GM21367 (cell line): ENCODE data around the gene ZNF670.

ENCODE experiments used
- ATAC-seq: cut with Tn5 transposase; IDR thresholded peaks from one replicate; pipeline ENCODE4 v1.9.1; 2021; ENCODE audit not compliant: unreplicated experiment

The ZNF670 gene

GRCh38 chr1:247104965-247105364 is 26.4 kb upstream of the ZNF670 start:
- no peak for ATAC-seq

- peak; percentile 100 for ATAC-seq
These were observed 25.4 kb upstream of the ZNF670 start, which contains the start of gene ZNF669 for GRCh38 chr1:247103859-247104591. TSS of gene ZNF669 (minus strand) at chr1:247104356. CDS start at chr1:247104199, 157 bp downstream.

GRCh38 chr1:247102381-247102780 is 23.8 kb upstream of the ZNF670 start:
- ATAC-seq = no peak

- no peak for ATAC-seq
These were observed 22.2 kb upstream of the ZNF670 start for GRCh38 chr1:247100676-247101279.

- no peak for ATAC-seq
These were observed 18.3 kb upstream of the ZNF670 start for GRCh38 chr1:247096958-247097357.

GRCh38 chr1:247096544-247096943 is 17.9 kb upstream of the ZNF670 start:
- no peak for ATAC-seq

- no peak for ATAC-seq
These were observed 17.5 kb upstream of the ZNF670 start for GRCh38 chr1:247096112-247096511.

- ATAC-seq = no peak
These were observed 11.8 kb upstream of the ZNF670 start for GRCh38 chr1:247090455-247090854.

GRCh38 chr1:247089616-247090375 is 11.2 kb upstream of the ZNF670 start:
- no peak for ATAC-seq

GRCh38 chr1:247088967-247089366 is 10.4 kb upstream of the ZNF670 start:
- no peak for ATAC-seq

- ATAC-seq = no peak
These were observed 8.6 kb upstream of the ZNF670 start for GRCh38 chr1:247087256-247087655.

- ATAC-seq = no peak
These were observed 6.7 kb upstream of the ZNF670 start for GRCh38 chr1:247085310-247085709.

GRCh38 chr1:247084771-247085170 is 6.2 kb upstream of the ZNF670 start:
- ATAC-seq = no peak

- ATAC-seq = no peak
These were observed 697 bp upstream of the ZNF670 start for GRCh38 chr1:247079141-247079874.

GRCh38 chr1:247077876-247078257 is 744 bp downstream of the ZNF670 start:
- ATAC-seq = peak; percentile 8

- ATAC-seq = no peak
These were observed 1.4 kb downstream of the ZNF670 start for GRCh38 chr1:247077213-247077612.

GRCh38 chr1:247070645-247071044 is 8.0 kb downstream of the ZNF670 start:
- no peak for ATAC-seq

- ATAC-seq = no peak
These were observed 14.3 kb downstream of the ZNF670 start for GRCh38 chr1:247064304-247064703.

GRCh38 chr1:247060771-247061170 is 17.8 kb downstream of the ZNF670 start:
- no peak for ATAC-seq

GRCh38 chr1:247056071-247056470 is 22.5 kb downstream of the ZNF670 start:
- no peak for ATAC-seq

- ATAC-seq = no peak
These were observed 23.6 kb downstream of the ZNF670 start for GRCh38 chr1:247054992-247055415.
